GM19193 (cell line): ENCODE data around the gene LIN9.

ENCODE experiments used
- POLR2A ChIP-seq: IDR thresholded peaks from 4 replicates; pipeline ENCODE4 v1.6.1; 2011; ENCODE audit not compliant: insufficient read depth, insufficient read length; ENCODE audit errors: extremely low read depth

Gene LIN9

GRCh38 chr1:226332947-226333346, 24.0 kb upstream of the LIN9 start:
- no peak for TF ChIP-seq POLR2A

- no peak for TF ChIP-seq POLR2A
Observed at GRCh38 chr1:226329237-226329636, 20.3 kb upstream of the LIN9 start.

GRCh38 chr1:226327761-226328162, 18.8 kb upstream of the LIN9 start:
- TF ChIP-seq POLR2A, result no peak

- TF ChIP-seq POLR2A, result no peak
Observed at GRCh38 chr1:226325178-226325577, 16.2 kb upstream of the LIN9 start.

GRCh38 chr1:226324479-226324878, 15.5 kb upstream of the LIN9 start:
- no peak for TF ChIP-seq POLR2A

- TF ChIP-seq POLR2A, result no peak
Observed at GRCh38 chr1:226322986-226323385, 14.0 kb upstream of the LIN9 start.

- TF ChIP-seq POLR2A, result no peak
Observed at GRCh38 chr1:226320930-226321329, 12.0 kb upstream of the LIN9 start.

- no peak for TF ChIP-seq POLR2A
Observed at GRCh38 chr1:226318471-226318870, 9.5 kb upstream of the LIN9 start.

GRCh38 chr1:226314055-226314454, 5.1 kb upstream of the LIN9 start:
- TF ChIP-seq POLR2A, result no peak

GRCh38 chr1:226312065-226312464, 3.1 kb upstream of the LIN9 start:
- TF ChIP-seq POLR2A, result no peak

GRCh38 chr1:226311376-226311775, 2.4 kb upstream of the LIN9 start:
- no peak for TF ChIP-seq POLR2A

GRCh38 chr1:226310637-226311195, 1.8 kb upstream of the LIN9 start:
- no peak for TF ChIP-seq POLR2A

GRCh38 chr1:226310245-226310540, 1.2 kb upstream of the LIN9 start:
- no peak for TF ChIP-seq POLR2A

GRCh38 chr1:226309398-226310244, 657 bp upstream of the LIN9 start:
- TF ChIP-seq POLR2A, result no peak

GRCh38 chr1:226308166-226308722, 720 bp downstream of the LIN9 start:
- TF ChIP-seq POLR2A, result no peak

- no peak for TF ChIP-seq POLR2A
Observed at GRCh38 chr1:226306425-226306824, 2.5 kb downstream of the LIN9 start.
